ENCODE data around the gene TMEM38A.
"Not testable (repeated sequence)": the region's sequence is repeated elsewhere in the genome, so short reads cannot be mapped to it uniquely, and the experiment has no call there.

The TMEM38A gene

DNA sequence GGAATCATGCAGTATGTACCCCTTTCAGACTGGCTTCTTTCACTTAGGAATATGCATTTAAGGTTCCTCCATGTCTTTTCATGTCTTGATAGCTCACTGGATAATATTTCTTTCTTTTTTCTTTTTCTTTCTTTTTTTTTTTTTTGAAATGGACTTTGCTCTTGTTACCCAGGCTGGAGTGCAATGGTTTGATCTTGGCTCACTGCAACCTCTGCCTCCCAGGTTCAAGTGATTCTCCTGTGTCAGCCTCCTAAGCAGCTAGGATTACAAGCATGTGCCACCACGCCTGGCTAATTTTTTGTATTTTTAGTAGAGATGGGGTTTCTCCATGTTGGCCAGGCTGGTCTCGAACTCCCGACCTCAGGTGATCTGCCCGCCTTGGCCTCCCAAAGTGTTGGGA is 7.8 kb downstream of the TMEM38A start:
- DNase-seq; in situ Hi-C loops (cut with MboI; ENCODE audit: low pct_unique_long_range_greater_than_20kb, low sequenced_read_pairs): not testable (repeated sequence)

- DNase-seq: no peak
- in situ Hi-C loops (cut with MboI; ENCODE audit: low pct_unique_long_range_greater_than_20kb, low sequenced_read_pairs): no loop called here
Measured at GRCh38 chr19:16670291-16670690, 9.4 kb downstream of the TMEM38A start.

- in situ Hi-C loops (cut with MboI; ENCODE audit: low pct_unique_long_range_greater_than_20kb, low sequenced_read_pairs): no loop called here
- DNase-seq: no peak
Measured at GRCh38 chr19:16671652-16672274, 10.8 kb downstream of the TMEM38A start.

DNA sequence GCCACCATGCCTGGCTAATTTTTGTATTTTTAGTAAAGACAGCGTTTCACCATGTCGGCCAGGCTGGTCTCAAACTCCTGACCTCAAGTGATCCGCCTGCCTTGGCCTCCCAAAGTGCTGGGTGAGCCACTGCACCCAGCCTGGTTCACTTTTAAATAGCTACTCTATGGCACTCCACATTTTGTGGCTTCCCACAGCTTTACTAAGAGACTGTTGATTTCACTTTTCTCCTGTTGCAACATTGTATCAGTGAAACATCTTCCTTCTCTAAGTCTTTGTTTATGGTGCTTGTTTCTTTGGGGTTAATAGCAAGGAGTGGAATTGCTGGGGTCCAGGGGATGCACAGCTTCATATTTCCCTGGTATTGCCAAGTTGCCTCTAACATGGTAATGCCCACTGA is 12.3 kb downstream of the TMEM38A start:
- DNase-seq: no peak
- in situ Hi-C loops (cut with MboI; ENCODE audit: low pct_unique_long_range_greater_than_20kb, low sequenced_read_pairs): no loop called here

- DNase-seq: not testable (repeated sequence)
Measured at GRCh38 chr19:16673839-16674238, 12.9 kb downstream of the TMEM38A start.

GRCh38 chr19:16676101-16676798 is 15.3 kb downstream of the TMEM38A start:
- DNase-seq: no peak
- in situ Hi-C loops (cut with MboI; ENCODE audit: low pct_unique_long_range_greater_than_20kb, low sequenced_read_pairs): no loop called here

More at GRCh38 chr19:16673839-16674238, 12.9 kb downstream of the TMEM38A start:
- in situ Hi-C loops (cut with MboI; ENCODE audit: low pct_unique_long_range_greater_than_20kb, low sequenced_read_pairs): not testable (repeated sequence)

- no peak for DNase-seq
- in situ Hi-C loops (cut with MboI; ENCODE audit: low pct_unique_long_range_greater_than_20kb, low sequenced_read_pairs): no loop called here
Measured at GRCh38 chr19:16677055-16677454, 16.1 kb downstream of the TMEM38A start.

- in situ Hi-C loops (cut with MboI; ENCODE audit: low pct_unique_long_range_greater_than_20kb, low sequenced_read_pairs): no loop called here
- no peak for DNase-seq
Measured at GRCh38 chr19:16678498-16678897, 17.6 kb downstream of the TMEM38A start.

DNA sequence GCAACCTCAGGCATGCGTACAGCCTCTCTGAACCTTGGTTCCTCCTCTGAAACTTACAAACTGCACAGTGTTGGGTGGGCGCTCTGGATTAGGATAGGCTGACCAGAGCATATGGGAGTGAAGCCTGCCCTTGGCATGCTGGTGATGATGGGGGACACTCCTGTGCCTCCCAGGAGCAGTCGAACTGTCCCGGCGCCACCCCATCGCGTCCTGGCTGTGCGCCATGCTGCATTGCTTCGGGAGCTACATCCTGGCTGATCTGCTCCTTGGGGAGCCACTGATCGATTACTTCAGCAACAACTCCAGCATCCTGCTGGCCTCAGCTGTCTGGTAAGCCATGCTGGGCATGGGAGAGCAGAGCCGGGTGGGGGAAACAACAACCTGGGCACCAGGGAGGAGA is 18.9 kb downstream of the TMEM38A start:
- in situ Hi-C loops (cut with MboI; ENCODE audit: low pct_unique_long_range_greater_than_20kb, low sequenced_read_pairs): no loop called here
- DNase-seq: no peak

DNA sequence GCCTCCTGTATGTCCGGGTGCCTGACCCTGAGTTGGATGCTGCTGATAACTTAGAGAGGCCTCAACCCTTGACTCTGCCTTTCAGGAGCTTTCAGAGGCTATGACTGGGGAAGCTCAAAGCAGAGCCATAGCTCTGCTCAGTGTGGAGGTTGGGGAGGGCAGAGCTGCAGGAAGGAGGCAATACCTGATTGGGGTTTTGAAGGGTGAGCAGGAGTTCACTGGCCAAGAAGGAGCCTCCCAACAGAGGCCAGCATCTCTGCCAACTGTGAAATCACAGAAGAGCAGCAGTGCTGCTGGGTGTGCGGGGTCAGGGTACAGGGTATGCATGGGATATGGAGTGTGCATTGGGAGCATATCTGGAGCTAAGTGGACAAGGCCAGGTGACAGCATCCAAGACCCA is 21.6 kb downstream of the TMEM38A start:
- no peak for DNase-seq
- in situ Hi-C loops (cut with MboI; ENCODE audit: low pct_unique_long_range_greater_than_20kb, low sequenced_read_pairs): no loop called here

GRCh38 chr19:16684216-16684615 is 23.3 kb downstream of the TMEM38A start:
- in situ Hi-C loops (cut with MboI; ENCODE audit: low pct_unique_long_range_greater_than_20kb, low sequenced_read_pairs): no loop called here
- no peak for DNase-seq

DNA sequence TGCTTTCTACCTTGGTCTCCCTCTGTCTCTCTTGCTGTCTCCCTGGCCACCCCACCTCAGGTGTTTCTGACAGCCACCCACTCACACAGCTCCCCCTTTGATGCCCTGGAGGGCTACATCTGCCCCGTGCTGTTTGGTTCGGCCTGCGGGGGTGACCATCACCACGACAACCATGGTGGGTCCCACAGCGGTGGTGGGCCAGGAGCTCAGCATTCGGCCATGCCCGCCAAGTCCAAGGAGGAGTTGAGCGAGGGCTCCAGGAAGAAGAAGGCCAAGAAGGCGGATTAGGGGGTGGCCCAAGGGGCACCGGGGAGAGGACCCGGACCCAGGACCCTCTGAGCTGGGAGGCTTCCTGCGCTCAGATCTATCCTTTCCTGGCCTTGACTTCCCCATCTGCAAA is 27.1 kb downstream of the TMEM38A start:
- in situ Hi-C loops (cut with MboI; ENCODE audit: low pct_unique_long_range_greater_than_20kb, low sequenced_read_pairs): no loop called here
- DNase-seq: no peak

DNA sequence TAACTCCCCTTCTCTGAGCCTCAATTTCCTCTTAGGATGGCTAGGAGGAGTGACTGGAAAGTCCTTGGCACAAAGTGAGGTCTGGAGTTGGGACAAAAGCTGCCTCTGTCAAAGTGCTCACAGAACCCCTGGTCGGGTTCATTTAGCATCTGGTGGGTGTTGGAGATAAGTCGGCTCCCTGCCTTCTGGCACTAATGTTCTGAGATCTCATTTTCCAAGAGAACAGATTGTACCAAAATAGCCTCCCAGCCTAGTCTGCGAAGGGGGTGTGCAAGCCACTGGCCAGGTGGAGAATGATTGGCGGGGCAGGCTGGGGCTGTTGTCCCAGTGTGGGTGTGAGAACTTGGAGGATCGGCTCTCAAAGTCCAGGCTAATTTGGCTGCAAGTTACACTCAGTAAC is 38.0 kb downstream of the TMEM38A start:
- in situ Hi-C loops (cut with MboI; ENCODE audit: low pct_unique_long_range_greater_than_20kb, low sequenced_read_pairs): no loop called here
- no peak for DNase-seq

- in situ Hi-C loops (cut with MboI; ENCODE audit: low pct_unique_long_range_greater_than_20kb, low sequenced_read_pairs): no loop called here
- DNase-seq: peak; percentile 75
Measured at GRCh38 chr19:16702123-16702522, 41.2 kb downstream of the TMEM38A start.

DNA sequence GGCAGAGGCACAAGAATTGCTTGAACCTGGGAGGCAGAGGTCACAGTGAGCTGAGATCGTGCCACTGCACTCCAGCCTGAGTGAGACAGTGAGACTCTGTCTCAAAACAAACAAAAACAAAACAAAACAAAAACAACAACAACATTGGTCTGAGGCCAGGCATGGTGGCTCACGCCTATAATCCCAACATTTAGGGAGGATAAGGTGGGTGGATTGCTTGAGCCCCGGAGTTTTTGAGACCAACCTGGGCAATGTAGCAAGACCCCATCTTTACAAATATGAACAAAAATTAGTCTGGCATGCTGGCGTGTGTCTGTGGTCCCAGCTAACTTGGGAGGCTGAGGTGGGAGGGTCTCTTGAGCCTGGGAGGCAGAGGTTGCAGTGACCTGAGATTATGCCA is 42.7 kb downstream of the TMEM38A start:
- in situ Hi-C loops (cut with MboI; ENCODE audit: low pct_unique_long_range_greater_than_20kb, low sequenced_read_pairs): no loop called here
- no peak for DNase-seq

DNA sequence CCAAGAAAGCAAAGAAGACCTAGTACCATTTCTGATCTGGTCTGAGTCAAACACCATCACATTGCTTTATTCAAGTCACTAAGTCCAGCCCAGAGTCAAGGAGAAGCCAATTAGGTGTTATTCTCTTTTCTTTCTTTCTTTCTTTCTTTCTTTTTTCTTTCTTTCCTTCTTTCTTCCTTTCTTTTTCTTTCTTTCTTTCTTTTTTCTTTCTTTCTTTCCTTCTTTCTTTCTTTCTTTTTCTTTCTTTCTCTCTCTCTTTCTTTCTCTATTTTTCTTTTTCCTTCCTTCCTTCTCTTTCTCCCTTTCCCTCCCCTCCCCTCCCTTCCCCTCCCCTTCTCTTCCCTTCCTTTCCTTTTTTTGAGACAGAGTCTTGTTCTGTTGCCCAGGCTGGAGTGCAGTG is 49.9 kb downstream of the TMEM38A start:
- in situ Hi-C loops (cut with MboI; ENCODE audit: low pct_unique_long_range_greater_than_20kb, low sequenced_read_pairs); DNase-seq: not testable (repeated sequence)

DNA sequence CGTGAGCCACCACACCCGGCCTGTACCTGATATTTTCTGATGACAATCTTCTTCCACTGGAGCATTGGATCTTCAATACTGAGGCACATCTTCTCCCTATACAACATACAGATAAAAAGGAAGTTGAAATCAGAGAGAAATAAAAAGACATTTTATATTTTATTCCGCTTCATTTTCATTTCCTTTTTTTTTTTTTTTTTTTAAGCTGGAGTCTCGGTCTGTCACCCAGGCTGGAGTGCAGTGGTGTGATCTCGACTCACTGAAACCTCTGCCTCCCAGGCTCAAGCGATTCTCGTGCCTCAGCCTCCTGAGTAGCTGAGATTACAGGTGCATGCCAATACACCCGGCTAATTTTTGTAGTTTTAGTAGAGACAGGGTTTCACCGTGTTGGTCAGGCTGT is 51.4 kb downstream of the TMEM38A start:
- DNase-seq; in situ Hi-C loops (cut with MboI; ENCODE audit: low pct_unique_long_range_greater_than_20kb, low sequenced_read_pairs): not testable (repeated sequence)

DNA sequence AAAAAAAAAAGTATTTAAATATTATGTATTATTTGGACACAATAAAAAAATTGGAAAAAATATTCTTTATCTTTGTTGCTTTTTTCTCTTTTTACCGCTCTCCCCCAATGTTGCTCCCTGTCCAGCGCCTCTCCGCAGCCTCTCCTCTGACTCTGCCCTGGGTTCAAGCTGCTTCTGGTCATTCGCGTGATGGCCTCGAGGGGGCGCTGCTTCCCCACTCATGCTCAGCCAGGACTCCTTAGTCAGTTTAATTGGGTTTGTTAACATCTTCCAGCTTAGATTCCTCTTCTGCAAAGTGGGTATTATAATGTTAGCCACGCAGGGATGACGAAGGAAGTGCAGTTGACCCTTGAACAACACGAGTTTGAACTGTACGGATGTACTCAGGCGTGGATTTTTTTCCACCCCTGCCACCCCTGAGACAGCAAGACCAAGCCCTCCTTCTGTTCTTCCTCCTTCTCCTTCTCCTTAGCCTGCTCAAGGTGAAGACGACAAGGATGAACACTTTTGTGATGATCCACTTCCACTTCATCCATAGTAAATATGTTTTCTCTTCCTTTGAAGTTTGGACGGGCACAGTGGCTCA is 53.9 kb downstream of the TMEM38A start:
- in situ Hi-C loops (cut with MboI; ENCODE audit: low pct_unique_long_range_greater_than_20kb, low sequenced_read_pairs): no loop called here

GRCh38 chr19:16715611-16716010 is 54.7 kb downstream of the TMEM38A start:
- no peak for DNase-seq
- in situ Hi-C loops (cut with MboI; ENCODE audit: low pct_unique_long_range_greater_than_20kb, low sequenced_read_pairs): no loop called here

More for the DNA sequence above, 53.9 kb downstream of the TMEM38A start:
- peak; percentile 86 for DNase-seq

DNA sequence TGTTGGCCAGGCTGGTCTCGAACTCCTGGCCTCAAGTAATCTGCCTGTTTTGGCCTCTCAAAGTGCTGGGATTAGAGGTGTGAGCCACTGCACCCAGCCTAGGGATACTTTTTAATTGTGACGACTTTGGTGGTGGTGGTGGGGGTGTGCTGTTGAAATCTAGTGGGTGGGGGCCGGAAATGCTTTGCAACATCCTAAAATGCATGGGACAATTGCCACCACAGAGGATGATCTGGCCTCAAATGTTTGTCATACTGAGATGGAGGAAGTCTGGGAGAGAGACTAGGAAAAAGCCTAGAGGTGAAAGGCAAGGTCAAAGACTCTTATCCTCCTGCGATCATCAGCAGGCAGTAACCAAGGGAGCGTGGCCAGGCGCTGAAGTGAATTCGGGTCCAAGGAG is 60.1 kb downstream of the TMEM38A start:
- DNase-seq: no peak
- in situ Hi-C loops (cut with MboI; ENCODE audit: low pct_unique_long_range_greater_than_20kb, low sequenced_read_pairs): no loop called here

DNA sequence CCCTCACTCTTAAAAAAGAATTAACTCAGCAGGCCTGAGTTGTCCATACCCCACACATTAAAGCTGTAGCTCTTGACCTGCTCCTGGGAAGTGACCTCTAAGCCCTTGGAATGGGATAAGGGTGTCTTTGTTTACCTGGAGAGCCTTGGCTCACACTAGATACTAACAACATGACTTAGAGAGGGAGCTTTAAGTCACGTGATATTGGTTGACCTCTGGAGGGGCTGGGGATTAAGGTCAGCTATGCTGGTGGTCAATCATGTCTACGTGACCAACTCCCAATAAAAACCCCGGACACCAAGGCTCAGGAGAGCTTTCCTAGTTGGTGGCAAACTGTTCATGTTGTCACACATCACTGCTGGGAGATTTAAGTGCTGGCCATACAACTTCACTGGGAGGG is 61.7 kb downstream of the TMEM38A start:
- no peak for DNase-seq
- in situ Hi-C loops (cut with MboI; ENCODE audit: low pct_unique_long_range_greater_than_20kb, low sequenced_read_pairs): no loop called here
